Neural cell (in vitro differentiated cells): ENCODE results near the gene TCTN3. TPM values are rescaled to one million over a fixed set of nuclear protein-coding genes. Genes with fewer than 3 reads are reported as not detected.

Experiments
- H2AFZ ChIP-seq: fragments of 200-600, 300-800 bp; sonication (generic), shearing (Covaris generic); 2 replicates; pipeline ENCODE4 v1.6.0; 2014; ENCODE audit warnings: low read depth, mild to moderate bottlenecking, antibody characterized with exemption, low read length, moderate library complexity
- H3F3A ChIP-seq: fragments of 200-600 bp; shearing (Covaris generic); 2 replicates; pipeline ENCODE4 v1.6.1; 2016; ENCODE audit warnings: mild to moderate bottlenecking, moderate library complexity, mixed read lengths, antibody characterized with exemption, low read length; ENCODE audit not compliant: insufficient read depth, poor library complexity, severe bottlenecking
- H3K27ac ChIP-seq: fragments of 200-600, 300-800 bp; sonication (generic), shearing (Covaris generic); 2 replicates; pipeline ENCODE4 v1.5.1; 2014; ENCODE audit warnings: mild to moderate bottlenecking, low read length, moderate library complexity
- H3K27me3 ChIP-seq: fragments of 300-800, 200-600 bp; sonication (generic), shearing (Covaris generic); 2 replicates; pipeline ENCODE4 v1.6.0; 2014; ENCODE audit warnings: mild to moderate bottlenecking, low read depth, low read length, moderate library complexity; ENCODE audit not compliant: insufficient read depth
- H3K36me3 ChIP-seq: fragments of 300-800, 200-600 bp; sonication (generic), shearing (Covaris generic); 2 replicates; pipeline ENCODE4 v1.5.1; 2014; ENCODE audit warnings: mild to moderate bottlenecking, antibody characterized with exemption, low read length, moderate library complexity; ENCODE audit not compliant: insufficient read depth
- H3K4me2 ChIP-seq: fragments of 300-800, 200-600 bp; sonication (generic), shearing (Covaris generic); 2 replicates; pipeline ENCODE4 v1.6.0; 2014; ENCODE audit warnings: mild to moderate bottlenecking, low read length
- H3K4me3 ChIP-seq: fragments of 300-800, 200-600 bp; sonication (generic), shearing (Covaris generic); 2 replicates; pipeline ENCODE4 v1.5.1; 2014; ENCODE audit warnings: mild to moderate bottlenecking, low read length, moderate library complexity
- H3K79me2 ChIP-seq: fragments of 200-600 bp; shearing (Covaris generic); replicated peaks from 2 replicates; pipeline ENCODE4 v1.6.0; 2014; ENCODE audit warnings: mild to moderate bottlenecking, low read length, moderate library complexity; ENCODE audit not compliant: insufficient read depth
- H3K9ac ChIP-seq: fragments of 300-800, 200-600 bp; sonication (generic), shearing (Covaris generic); 2 replicates; pipeline ENCODE4 v1.6.1; 2016; ENCODE audit warnings: mild to moderate bottlenecking, low read length, mixed read lengths
- H3K9me2 ChIP-seq: fragments of 200-600 bp; shearing (Covaris generic); 2 replicates; pipeline ENCODE4 v1.6.1; 2016; ENCODE audit warnings: mild to moderate bottlenecking, low read length, mixed read lengths; ENCODE audit not compliant: insufficient read depth
- H3K9me3 ChIP-seq: fragments of 200-600, 300-800 bp; sonication (generic), shearing (Covaris generic); 2 replicates; pipeline ENCODE4 v1.6.1; 2016; ENCODE audit warnings: mild to moderate bottlenecking, mixed run types, low read length, moderate library complexity, mixed read lengths
- H4K20me1 ChIP-seq: fragments of 200-600 bp; shearing (Covaris generic); 2 replicates; pipeline ENCODE4 v1.6.1; 2016; ENCODE audit warnings: mild to moderate bottlenecking, mixed run types; ENCODE audit not compliant: insufficient read depth
- CTCF ChIP-seq: fragments of 450-650 bp; IDR thresholded peaks from 2 replicates; pipeline ENCODE4 v1.5.1; 2014; ENCODE audit warnings: antibody characterized with exemption, mild to moderate bottlenecking, moderate library complexity; ENCODE audit not compliant: poor library complexity, severe bottlenecking
- EZH2 ChIP-seq: fragments of 200-600, 300-800 bp; shearing (Covaris generic), sonication (generic); IDR thresholded peaks from 2 replicates; pipeline ENCODE4 v1.6.1; 2014; ENCODE audit warnings: antibody characterized with exemption, low read length, borderline replicate concordance, mild to moderate bottlenecking; ENCODE audit not compliant: insufficient read depth, poor library complexity, severe bottlenecking
- MXI1 ChIP-seq: fragments of 450-650 bp; conservative IDR thresholded peaks from 2 replicates; pipeline ENCODE4 v1.6.1; 2014; ENCODE audit warnings: antibody characterized with exemption, mild to moderate bottlenecking; ENCODE audit not compliant: poor library complexity, severe bottlenecking
- POLR2AphosphoS5 ChIP-seq: IDR thresholded peaks from 2 replicates; pipeline ENCODE4 v1.6.1; 2012
- RAD21 ChIP-seq: fragments of 450-650 bp; conservative IDR thresholded peaks from 2 replicates; pipeline ENCODE4 v1.6.1; 2014; ENCODE audit warnings: antibody characterized with exemption, mild to moderate bottlenecking, moderate library complexity
- REST ChIP-seq: IDR thresholded peaks from 2 replicates; pipeline ENCODE4 v1.6.1; 2012; ENCODE audit warnings: borderline replicate concordance
- SMC3 ChIP-seq: fragments of 450-650 bp; conservative IDR thresholded peaks from 2 replicates; pipeline ENCODE4 v1.6.1; 2014; ENCODE audit warnings: antibody characterized with exemption, mild to moderate bottlenecking, moderate library complexity; ENCODE audit not compliant: poor library complexity
- TAF1 ChIP-seq: IDR thresholded peaks from 2 replicates; pipeline ENCODE4 v1.6.1; 2012; ENCODE audit warnings: low read depth
- polyA plus RNA-seq: library from polyadenylated mRNA; depleted of rRNA; stranded (reverse); fragments of >200 nt; gene quantifications from 2 replicates; pipeline ENCODE4 v1.2.3, GENCODE V29; 2014

The TCTN3 gene
- polyA plus RNA-seq, 1 donor from 2014 or later: 22.2 TPM

GRCh38 chr10:95656291-95657164 lies 37.2 kb downstream of the TCTN3 start, which contains the start of gene ALDH18A1:
ALDH18A1 (minus strand) TSS chr10:95656711; CDS start chr10:95653377, 3,334 bp downstream.
- Histone ChIP-seq H3K9ac (peak within 1 kb of the TSS; percentile 70), H3K9me2 (no peaks in the 10 kb centered on the region), H3K4me2 (peak within 1 kb of the TSS; percentile 94), H3K9me3 (no peaks in the 10 kb centered on the region), H3K27me3 (no peaks in the 10 kb centered on the region), H2AFZ (peak within 1 kb of the TSS; percentile 37), H3F3A (no peaks in the 10 kb centered on the region), H4K20me1 (no peaks in the 10 kb centered on the region), H3K4me3 (peak within 1 kb of the TSS; percentile 97), H3K36me3 (no peaks in the 10 kb centered on the region), H3K27ac (peak within 1 kb of the TSS; percentile 42), H3K79me2 (peaks cover 14% of the 10 kb centered on the region)
- peak; percentile 58 for TF ChIP-seq POLR2AphosphoS5
- TF ChIP-seq EZH2: no peak
- TF ChIP-seq MXI1: peak; percentile 98
- TF ChIP-seq CTCF: peak; percentile 33
- TF ChIP-seq REST: peak; percentile 48
- no peak for TF ChIP-seq RAD21
- TF ChIP-seq TAF1: peak; percentile 54
- TF ChIP-seq SMC3: no peak

- Histone ChIP-seq H3K36me3 (no peaks in the 10 kb centered on the region), H3K9me2 (no peaks in the 10 kb centered on the region), H3K27me3 (no peaks in the 10 kb centered on the region), H3K79me2 (peaks cover 14% of the 10 kb centered on the region), H2AFZ (peak overlapping the region; percentile 37), H3K27ac (peak overlapping the region; percentile 42), H3F3A (no peaks in the 10 kb centered on the region), H4K20me1 (no peaks in the 10 kb centered on the region), H3K4me3 (peak overlapping the region; percentile 97), H3K9ac (peak overlapping the region; percentile 70), H3K4me2 (peak overlapping the region; percentile 94), H3K9me3 (no peaks in the 10 kb centered on the region)
- no peak for TF ChIP-seq EZH2
- no peak for TF ChIP-seq POLR2AphosphoS5
- TF ChIP-seq SMC3: no peak
- TF ChIP-seq REST: no peak
- TF ChIP-seq TAF1: no peak
- TF ChIP-seq RAD21: no peak
- no peak for TF ChIP-seq MXI1
Observed at GRCh38 chr10:95655571-95656290, 38.0 kb downstream of the TCTN3 start.
